BJ (cell line): ENCODE data around the gene AP4B1. TPM values are rescaled to one million over a fixed set of nuclear protein-coding genes. Genes with fewer than 3 reads are reported as not detected.

Experiments used
- CTCF ChIA-PET: fragments of 350-600 bp; formaldehyde crosslinking; extraction: SDS; loops from one replicate; lab custom pipeline; 2021; ENCODE audit warnings: antibody characterized with exemption, inconsistent platforms; lab: Yijun Ruan, JAX
- POLR2A ChIA-PET: fragments of 300-600 bp; sonication (Branson Sonifier 250); formaldehyde crosslinking; extraction: SDS; loops from one replicate; lab custom pipeline; 2021; ENCODE audit warnings: antibody characterized with exemption; lab: Charles Lee
- DNase-seq: peaks from one replicate; pipeline ENCODE4 v3.0.0-alpha.2; 2011; ENCODE audit warnings: low read depth
- H3K27me3 ChIP-seq: 2 replicates; pipeline ENCODE4 v1.6.0; 2011; ENCODE audit warnings: low read length; ENCODE audit not compliant: control insufficient read depth, insufficient read depth
- H3K36me3 ChIP-seq: 2 replicates; pipeline ENCODE4 v1.5.1; 2011; ENCODE audit warnings: low read length; ENCODE audit not compliant: control insufficient read depth, insufficient read depth
- H3K4me3 ChIP-seq: 2 replicates; pipeline ENCODE4 v1.5.1; 2011; ENCODE audit warnings: low read depth, mild to moderate bottlenecking, control low read depth, low read length
- CTCF ChIP-seq: IDR thresholded peaks from 2 replicates; pipeline ENCODE4 v1.5.1; 2011; ENCODE audit warnings: low read depth, mild to moderate bottlenecking, control low read depth, inconsistent platforms, low read length, moderate library complexity; ENCODE audit not compliant: insufficient read depth
- polyA plus RNA-seq: library from polyadenylated mRNA; depleted of rRNA; stranded (reverse); fragments of >200 nt; gene quantifications from 2 replicates; pipeline ENCODE4 v1.2.3, GENCODE V29; 2011; rRNA removed

The AP4B1 gene
- polyA plus RNA-seq, 1 experiment, result 9.5 TPM

GRCh38 chr1:113846391-113847035 lies 58.1 kb downstream of the AP4B1 start:
- no peak for TF ChIP-seq CTCF
- ChIA-PET POLR2A (no interaction called here), CTCF (no interaction called here)
- DNase-seq, result no peak
- H3K4me3 ChIP-seq, result no peak overlapping the region
- H3K36me3 ChIP-seq, result no peaks in the 10 kb centered on the region
- no peaks in the 10 kb centered on the region for H3K27me3 ChIP-seq

Other genes starting within 250 kb of the AP4B1 start
- gene PHTF1, start 145.3 kb downstream of the AP4B1 start, polyA plus RNA-seq, result 7.4 and 10.9 TPM in 2 replicates
- gene RSBN1, start 92.3 kb downstream of the AP4B1 start, polyA plus RNA-seq, result 4.0 and 11.0 TPM in 2 replicates
- 0.02 and 0.06 TPM in 2 replicates for gene PTPN22, start 33.1 kb downstream of the AP4B1 start, polyA plus RNA-seq
- gene BCL2L15, start 17.2 kb downstream of the AP4B1 start, polyA plus RNA-seq, result 0.02 and 0.06 TPM in 2 replicates
- gene DCLRE1B, start 527 bp upstream of the AP4B1 start, polyA plus RNA-seq, result 3.4 and 4.5 TPM in 2 replicates
- gene HIPK1, start 24.5 kb upstream of the AP4B1 start, polyA plus RNA-seq, result 27.6 and 29.7 TPM in 2 replicates
- 72.6 and 76.8 TPM in 2 replicates for gene OLFML3, start 74.7 kb upstream of the AP4B1 start, polyA plus RNA-seq
- gene SYT6, start 249.1 kb upstream of the AP4B1 start, polyA plus RNA-seq, result not detected in 2 replicates